GM12878 (cell line): Measurements from ENCODE around the gene MAN1A1. TPM values are rescaled to one million over a fixed set of nuclear protein-coding genes. Genes with fewer than 3 reads are reported as not detected.
A peak's percentile ranks its signal among the peaks of the same experiment; 100 is the strongest.

Source experiments
- ATAC-seq: fragments of 200-7000 bp; cut with Tn5 transposase; 3 replicates; pipeline ENCODE4 v1.9.1; 2020; ENCODE audit warnings: mild to moderate bottlenecking, moderate library complexity
- BruUV-seq: library from RNA; stranded (reverse); fragments of 400-500 nt; replicated peaks from 2 replicates; lab custom pipeline; 2021; lab: Mats Ljungman, UMichigan
- CTCF ChIA-PET: fragments of 300-600 bp; sonication (Branson Sonifier 250); formaldehyde crosslinking; extraction: SDS; loops from one replicate; lab custom pipeline; 2021; ENCODE audit warnings: inconsistent platforms; lab: Yijun Ruan, JAX
- POLR2A ChIA-PET: fragments of 350-600 bp; formaldehyde crosslinking; extraction: SDS; loops from one replicate; lab custom pipeline; 2021; ENCODE audit warnings: inconsistent platforms; lab: Charles Lee
- RAD21 ChIA-PET: fragments of 300-600 bp; sonication (Branson Sonifier 250); formaldehyde crosslinking; loops from one replicate; lab custom pipeline; 2023; ENCODE audit warnings: antibody characterized with exemption; ENCODE audit not compliant: unreplicated experiment; lab: Charles Lee
- SMC1A ChIA-PET: fragments of 300-600 bp; sonication (Branson Sonifier 250); formaldehyde crosslinking; loops from one replicate; lab custom pipeline; 2023; ENCODE audit not compliant: unreplicated experiment, uncharacterized antibody; lab: Charles Lee
- DNase-seq: peaks from one replicate; pipeline ENCODE4 v3.0.0-alpha.2; 2011; ENCODE audit warnings: low read depth, low spot score
- FAIRE-seq: peaks from 3 replicates; lab custom pipeline; 2011; peaks lifted over from hg19 to GRCh38; lab: Jason Lieb, UNC
- H2AFZ ChIP-seq: 2 replicates; pipeline ENCODE4 v1.6.0; 2011; ENCODE audit warnings: low read depth, low read length, control low read depth; ENCODE audit not compliant: control insufficient read depth
- H3K27ac ChIP-seq: 2 replicates; pipeline ENCODE4 v1.5.1; 2011; ENCODE audit warnings: control low read depth; ENCODE audit not compliant: control insufficient read depth, insufficient read depth
- H3K27me3 ChIP-seq, 2 experiments: replicated peaks in 1 of 2; 2 replicates each; pipeline versions ENCODE4 v1.6.0 to v1.6.1; 2011; ENCODE audit warnings: low read length in 1 of 2; ENCODE audit not compliant: control insufficient read depth in 2 of 2, insufficient read depth in 2 of 2
- H3K36me3 ChIP-seq, 2 experiments: 2 replicates each; pipeline ENCODE4 v1.5.1; 2011; ENCODE audit warnings: low read length in 1 of 2; ENCODE audit not compliant: control insufficient read depth in 2 of 2, insufficient read depth in 2 of 2
- H3K4me1 ChIP-seq: 2 replicates; pipeline ENCODE4 v1.6.1; 2011; ENCODE audit warnings: mild to moderate bottlenecking, low read length, moderate library complexity, mixed read lengths; ENCODE audit not compliant: control insufficient read depth, insufficient read depth
- H3K4me2 ChIP-seq: 2 replicates; pipeline ENCODE4 v1.6.0; 2011; ENCODE audit warnings: control low read depth; ENCODE audit not compliant: control insufficient read depth, insufficient read depth
- H3K4me3 ChIP-seq: fragments of 200-600 bp; sonication (generic); 2 replicates; pipeline ENCODE4 v1.5.1; 2016
- H3K79me2 ChIP-seq: 2 replicates; pipeline ENCODE4 v1.6.0; 2011; ENCODE audit warnings: low read length; ENCODE audit not compliant: control insufficient read depth, insufficient read depth
- H3K9ac ChIP-seq: 2 replicates; pipeline ENCODE4 v1.8.0; 2011; ENCODE audit warnings: low read length, control low read depth, mixed read lengths; ENCODE audit not compliant: control insufficient read depth, insufficient read depth
- H3K9me3 ChIP-seq: replicated peaks from 3 replicates; pipeline ENCODE4 v1.5.1; 2011; ENCODE audit warnings: mild to moderate bottlenecking, low read length; ENCODE audit not compliant: control insufficient read depth, insufficient read depth
- H4K20me1 ChIP-seq: 2 replicates; pipeline ENCODE4 v1.6.0; 2011; ENCODE audit not compliant: control insufficient read depth, insufficient read depth
- CBX5 ChIP-seq: sonication (generic); IDR thresholded peaks from 2 replicates; pipeline ENCODE4 v1.6.1; 2016; ENCODE audit warnings: low read depth, moderate library complexity, mild to moderate bottlenecking, inconsistent platforms
- CUX1 ChIP-seq: IDR thresholded peaks from 2 replicates; pipeline ENCODE4 v1.6.1; 2012; ENCODE audit warnings: improper control_type of control experiment, low read depth, low read length; ENCODE audit not compliant: insufficient replicate concordance
- ESRRA ChIP-seq: IDR thresholded peaks from 2 replicates; pipeline ENCODE4 v1.6.1; 2012; ENCODE audit warnings: mild to moderate bottlenecking, low read length, improper control_type of control experiment
- FOS ChIP-seq: IDR thresholded peaks from 3 replicates; pipeline ENCODE4 v1.6.1; 2011; ENCODE audit warnings: borderline replicate concordance; ENCODE audit not compliant: insufficient read length; ENCODE audit errors: extremely low read depth
- GATAD2B ChIP-seq: fragments of 450-650 bp; conservative IDR thresholded peaks from 2 replicates; pipeline ENCODE4 v1.6.1; 2017; ENCODE audit warnings: low read depth, mild to moderate bottlenecking, moderate library complexity
- PML ChIP-seq: IDR thresholded peaks from 2 replicates; pipeline ENCODE4 v1.6.1; 2012; ENCODE audit warnings: low read length, inconsistent platforms
- SREBF1 ChIP-seq: IDR thresholded peaks from 2 replicates; pipeline ENCODE4 v1.6.1; 2012; ENCODE audit warnings: mild to moderate bottlenecking, low read length
- TARDBP ChIP-seq: IDR thresholded peaks from 2 replicates; pipeline ENCODE4 v1.6.1; 2016; ENCODE audit warnings: borderline replicate concordance
- ZBTB11 ChIP-seq: fragments of 450-650 bp; formaldehyde crosslinking; IDR thresholded peaks from 2 replicates; pipeline ENCODE4 v1.5.0; 2022; ENCODE audit warnings: mild to moderate bottlenecking, missing genetic modification characterization
- ZBTB4 ChIP-seq: fragments of 450-650 bp; formaldehyde crosslinking; IDR thresholded peaks from 2 replicates; pipeline ENCODE4 v1.4.0; 2022; ENCODE audit warnings: mild to moderate bottlenecking, moderate library complexity
- ZSCAN29 ChIP-seq: fragments of 450-650 bp; IDR thresholded peaks from 2 replicates; pipeline ENCODE4 v1.6.1; 2017; ENCODE audit warnings: mild to moderate bottlenecking, moderate library complexity
- WGBS: methylation state at CpG from one replicate; pipeline ENCODE4 v1.1.6; 2016; ENCODE audit warnings: low lambda C conversion rate; ENCODE audit not compliant: insufficient replicate concordance, insufficient coverage; ENCODE audit errors: missing lambda C conversion rate; 5-methylcytosine and 5-hydroxymethylcytosine counted together
- in situ Hi-C: fragments of 300-500 bp; cut with MboI; formaldehyde crosslinking; loops from 9 replicates; pipeline ENCODE4 v1.14.3; 2018; ENCODE audit warnings: mixed read lengths
- intact Hi-C: fragments of 100-400 bp; cut with micrococcal nuclease; formaldehyde crosslinking; loops from one replicate; pipeline ENCODE4 v1.14.2; 2022; ENCODE audit not compliant: unreplicated experiment
- polyA plus RNA-seq, 11 experiments: library from polyadenylated mRNA; depleted of rRNA in 4 of 11; unstranded in 6 of 11; stranded (reverse) in 5 of 11; fragments of >200 nt; fragmentation: Nextera tagmentation in 4 of 11; fragmentation: Illumina TruSeq in 1 of 11; extraction: Ambion mirVana in 4 of 11; extraction: Trizol in 1 of 11; gene quantifications; 1 replicate in 1 of 11; 2 replicates in 10 of 11; pipeline versions ENCODE4 v1.2.1 to v1.2.3, GENCODE V29; 2011 to 2016; ENCODE audit warnings: inconsistent platforms in 2 of 11, missing spikeins in 2 of 11, low read depth in 1 of 11
- total RNA-seq, 4 experiments: library from RNA; depleted of rRNA in 3 of 4; stranded (reverse); fragments of >200 nt in 3 of 4; fragmentation: Illumina TruSeq in 1 of 4; extraction: Trizol in 1 of 4; gene quantifications; 2 replicates each; pipeline versions ENCODE4 v1.2.1 to v1.2.3, GENCODE V29; 2013 to 2021

The MAN1A1 gene
- total and polyA plus RNA-seq, 10 of the 15 experiments (the other 5 are each of a cell fraction or from before 2014, with no cell fraction given): 5.4 to 28.1 (median 19.5) TPM

DNA sequence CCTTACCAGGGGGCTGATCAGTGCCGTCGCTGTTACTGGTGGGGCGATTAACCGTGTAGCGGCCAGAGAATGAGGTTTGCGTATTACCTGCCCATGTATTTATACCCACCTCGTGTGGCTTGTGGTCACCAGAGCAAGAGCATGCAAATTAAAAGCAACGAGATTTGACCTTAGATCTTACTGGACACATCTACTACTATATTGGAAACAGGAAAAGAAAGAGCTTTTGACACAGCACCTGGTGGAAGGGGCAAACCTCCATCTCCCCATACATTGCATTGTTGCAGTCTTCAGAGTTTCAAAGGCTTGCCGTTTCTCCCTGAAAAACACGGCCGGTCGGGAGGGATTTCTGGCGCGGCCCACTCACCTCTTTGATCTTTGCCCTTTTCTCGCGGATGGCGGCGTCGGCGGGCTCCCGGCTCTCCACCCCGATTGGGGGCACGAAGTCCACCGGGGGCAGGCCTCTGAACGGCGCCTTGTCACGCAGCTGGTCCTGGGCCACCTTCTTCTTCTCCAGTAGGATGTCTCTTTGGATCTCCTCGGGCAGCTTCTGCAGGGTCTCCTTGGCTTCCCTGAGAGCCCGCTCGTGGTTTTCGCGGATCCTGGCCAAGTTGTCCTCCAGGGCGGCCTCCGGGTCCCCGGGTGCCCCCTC lies 1.3 kb downstream of the MAN1A1 start:
- Histone ChIP-seq H3K4me2 (peak overlapping the region; percentile 64), H3K4me1 (peaks cover 3% of the 10 kb centered on the region), H3K27ac (peak overlapping the region; percentile 84), H3K27me3 (no peaks in the 10 kb centered on the region), H3K9me3 (no peaks in the 10 kb centered on the region), H4K20me1 (no peaks in the 10 kb centered on the region), H3K4me3 (peak overlapping the region; percentile 84), H3K79me2 (peaks cover 53% of the 10 kb centered on the region), H3K9ac (peak overlapping the region; percentile 78), H3K36me3 (no peaks in the 10 kb centered on the region), H2AFZ (peak overlapping the region; percentile 71)
- ChIA-PET CTCF (interaction anchor here (1.1 to 8.4 kb wide), 10 partner anchors 10 to 707 kb away, joined by 3 to 144 read pairs (median 4); no protein-coding TSS in a partner anchor), POLR2A (interaction anchor here (0.6 to 3.9 kb wide), 11 partner anchors 12 to 563 kb away, joined by 3 to 75 read pairs (median 4); no protein-coding TSS in a partner anchor), RAD21 (interaction anchor here (0.7 to 18.1 kb wide), 13 partner anchors 13 to 289 kb away, joined by 3 to 414 read pairs (median 8); no protein-coding TSS in a partner anchor), SMC1A (interaction anchor here (1.1 to 18.1 kb wide), 15 partner anchors 11 to 203 kb away, joined by 3 to 359 read pairs (median 6); no protein-coding TSS in a partner anchor)
- BruUV-seq: no TSS peak
- under 1% methylated on average over 27 of the region's 35 CpGs for WGBS
- intact Hi-C loops (loop anchor here (10.0 kb wide), 1 partner anchor 453 kb away; the partner anchor contains the start of gene ASF1A), in situ Hi-C loops (loop anchor here (10.0 kb wide), 1 partner anchor 627 kb away; no protein-coding TSS in a partner anchor)
- DNase-seq (no peak), ATAC-seq (peak; percentile 15), FAIRE-seq (no peak)
- TF ChIP-seq CBX5 (0 out of 2 replicates have a peak, but pooled peaks have one; percentile 12), CUX1 (no peak), ZSCAN29 (no peak), ESRRA (no peak), SREBF1 (no peak), FOS (no peak), ZBTB4 (CRISPR knock-in tag) (no peak), TARDBP (no peak), ZBTB11 (CRISPR knock-in tag) (no peak), PML (no peak), GATAD2B (no peak)
